ENCODE data around the gene RRAGC. TPM values are rescaled to one million over a fixed set of nuclear protein-coding genes. Genes with fewer than 3 reads are reported as not detected.

The RRAGC gene
- polyA plus RNA-seq, 2 of the 4 experiments (the other 2 are of a cell fraction): 10.9 to 18.0 TPM

DNA sequence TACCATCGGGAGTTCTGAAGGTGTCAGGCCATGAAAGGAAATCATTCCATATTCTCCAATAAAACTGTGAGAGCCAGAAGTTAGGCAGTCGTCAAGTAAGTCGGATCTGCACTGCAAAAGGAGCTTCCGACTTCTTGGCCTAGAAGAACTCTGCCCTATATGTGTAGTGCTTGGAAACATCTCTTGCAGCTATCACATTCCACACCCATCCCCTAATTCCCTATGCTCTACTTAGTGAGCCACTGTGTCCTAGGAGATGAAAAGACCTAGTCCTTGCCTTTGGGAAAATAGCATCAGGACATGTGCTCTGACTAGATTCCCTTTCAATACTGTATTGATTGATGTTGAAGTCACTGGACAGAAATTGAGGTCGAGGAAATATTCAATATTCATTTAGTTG is 30.0 kb upstream of the RRAGC start (continued):
- TF ChIP-seq HOXB5 (CRISPR knock-in tag; IDR thresholded peaks at IDR 0.05): no peak

DNA sequence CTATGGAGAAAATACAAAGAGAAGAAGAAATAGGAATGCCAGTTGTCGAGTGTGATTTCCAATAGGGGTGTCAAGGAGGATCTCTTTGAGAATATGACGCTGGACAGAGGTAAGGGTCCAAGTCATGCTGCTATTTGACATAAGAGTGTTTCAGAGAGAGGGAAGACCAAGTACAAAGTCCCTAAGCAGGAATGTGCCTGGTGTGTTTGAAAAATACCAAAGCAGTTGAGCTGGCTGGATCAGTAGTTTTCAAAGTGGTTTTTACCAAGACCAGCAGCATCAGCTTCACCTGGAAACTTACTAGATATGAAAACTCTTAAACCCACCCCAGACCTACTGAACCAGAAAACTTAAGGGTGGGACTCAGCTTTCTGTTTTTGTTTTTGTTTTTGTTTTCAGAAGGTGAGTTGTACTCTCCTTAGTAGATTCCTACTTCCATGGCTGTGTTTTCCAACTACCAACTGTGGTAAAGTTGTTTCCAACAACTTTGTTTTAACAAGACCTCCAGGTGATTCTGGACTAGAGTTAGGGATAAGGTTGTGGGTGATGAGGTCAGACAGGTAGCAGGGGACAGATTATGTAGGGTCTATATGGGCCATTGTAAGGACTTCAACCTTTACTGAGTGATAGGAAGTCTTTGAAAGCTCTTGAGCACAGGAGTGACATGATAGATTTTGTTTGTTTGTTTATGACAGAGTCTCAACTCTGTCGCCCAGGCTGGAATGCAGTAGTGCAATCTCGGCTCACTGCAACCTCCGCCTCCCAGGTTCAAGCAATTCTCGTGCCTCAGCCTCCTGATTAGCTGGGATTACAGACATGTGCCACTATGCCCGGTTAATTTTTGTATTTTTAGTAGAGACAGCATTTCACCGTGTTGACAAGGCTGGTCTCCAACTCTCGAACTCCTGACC is 29.1 kb upstream of the RRAGC start:
- ChIA-PET CTCF (interaction anchor here (1.6 kb wide), 1 partner anchor 10 kb away, joined by 3 read pairs; no protein-coding TSS in a partner anchor), POLR2A (no interaction called here)
- FAIRE-seq (no peak), ATAC-seq (no peak), DNase-seq (ENCODE audit: low read depth in 1 of 2, low spot score in 1 of 2) (no peak)
- no peaks in the 10 kb centered on the region for H3K4me1 ChIP-seq
- no peak overlapping the region for H3K4me2 ChIP-seq
- H3K4me3 ChIP-seq: no peak overlapping the region
- TF ChIP-seq HEYL (CRISPR knock-in tag; IDR thresholded peaks at IDR 0.05): no peak
- no peak for TF ChIP-seq JUNB (IDR thresholded peaks at IDR 0.05)
- TF ChIP-seq CHD2 (IDR thresholded peaks at IDR 0.05; ENCODE audit: low read length, partially characterized antibody): no peak
- TF ChIP-seq EP300 (IDR thresholded peaks at IDR 0.05): no peak
- TF ChIP-seq, protein P1, sequence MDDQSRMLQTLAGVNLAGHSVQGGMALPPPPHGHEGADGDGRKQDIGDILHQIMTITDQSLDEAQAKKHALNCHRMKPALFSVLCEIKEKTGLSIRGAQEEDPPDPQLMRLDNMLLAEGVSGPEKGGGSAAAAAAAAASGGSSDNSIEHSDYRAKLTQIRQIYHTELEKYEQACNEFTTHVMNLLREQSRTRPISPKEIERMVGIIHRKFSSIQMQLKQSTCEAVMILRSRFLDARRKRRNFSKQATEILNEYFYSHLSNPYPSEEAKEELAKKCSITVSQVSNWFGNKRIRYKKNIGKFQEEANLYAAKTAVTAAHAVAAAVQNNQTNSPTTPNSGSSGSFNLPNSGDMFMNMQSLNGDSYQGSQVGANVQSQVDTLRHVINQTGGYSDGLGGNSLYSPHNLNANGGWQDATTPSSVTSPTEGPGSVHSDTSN (IDR thresholded peaks at IDR 0.05): no peak
- TF ChIP-seq, protein P2, sequence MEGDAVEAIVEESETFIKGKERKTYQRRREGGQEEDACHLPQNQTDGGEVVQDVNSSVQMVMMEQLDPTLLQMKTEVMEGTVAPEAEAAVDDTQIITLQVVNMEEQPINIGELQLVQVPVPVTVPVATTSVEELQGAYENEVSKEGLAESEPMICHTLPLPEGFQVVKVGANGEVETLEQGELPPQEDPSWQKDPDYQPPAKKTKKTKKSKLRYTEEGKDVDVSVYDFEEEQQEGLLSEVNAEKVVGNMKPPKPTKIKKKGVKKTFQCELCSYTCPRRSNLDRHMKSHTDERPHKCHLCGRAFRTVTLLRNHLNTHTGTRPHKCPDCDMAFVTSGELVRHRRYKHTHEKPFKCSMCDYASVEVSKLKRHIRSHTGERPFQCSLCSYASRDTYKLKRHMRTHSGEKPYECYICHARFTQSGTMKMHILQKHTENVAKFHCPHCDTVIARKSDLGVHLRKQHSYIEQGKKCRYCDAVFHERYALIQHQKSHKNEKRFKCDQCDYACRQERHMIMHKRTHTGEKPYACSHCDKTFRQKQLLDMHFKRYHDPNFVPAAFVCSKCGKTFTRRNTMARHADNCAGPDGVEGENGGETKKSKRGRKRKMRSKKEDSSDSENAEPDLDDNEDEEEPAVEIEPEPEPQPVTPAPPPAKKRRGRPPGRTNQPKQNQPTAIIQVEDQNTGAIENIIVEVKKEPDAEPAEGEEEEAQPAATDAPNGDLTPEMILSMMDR (IDR thresholded peaks at IDR 0.05): no peak
- TF ChIP-seq MAX (IDR thresholded peaks at IDR 0.05): no peak
- TF ChIP-seq, protein P3, sequence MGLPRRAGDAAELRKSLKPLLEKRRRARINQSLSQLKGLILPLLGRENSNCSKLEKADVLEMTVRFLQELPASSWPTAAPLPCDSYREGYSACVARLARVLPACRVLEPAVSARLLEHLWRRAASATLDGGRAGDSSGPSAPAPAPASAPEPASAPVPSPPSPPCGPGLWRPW (IDR thresholded peaks at IDR 0.05): no peak
- TF ChIP-seq EHF (CRISPR knock-in tag; IDR thresholded peaks at IDR 0.05): no peak
- TF ChIP-seq USF2 (IDR thresholded peaks at IDR 0.05): no peak
- TF ChIP-seq NPAS2 (CRISPR knock-in tag; IDR thresholded peaks at IDR 0.05; ENCODE audit: borderline replicate concordance): no peak
- no peak for TF ChIP-seq RNF2 (IDR thresholded peaks at IDR 0.05; ENCODE audit: borderline replicate concordance, low read depth)
- WGBS (ENCODE audit: missing lambda C conversion rate): 73% methylated on average over 9 of the region's 9 CpGs
- H3K9me3 ChIP-seq: no peaks in the 10 kb centered on the region
- no peak overlapping the region for H3K27ac ChIP-seq

DNA sequence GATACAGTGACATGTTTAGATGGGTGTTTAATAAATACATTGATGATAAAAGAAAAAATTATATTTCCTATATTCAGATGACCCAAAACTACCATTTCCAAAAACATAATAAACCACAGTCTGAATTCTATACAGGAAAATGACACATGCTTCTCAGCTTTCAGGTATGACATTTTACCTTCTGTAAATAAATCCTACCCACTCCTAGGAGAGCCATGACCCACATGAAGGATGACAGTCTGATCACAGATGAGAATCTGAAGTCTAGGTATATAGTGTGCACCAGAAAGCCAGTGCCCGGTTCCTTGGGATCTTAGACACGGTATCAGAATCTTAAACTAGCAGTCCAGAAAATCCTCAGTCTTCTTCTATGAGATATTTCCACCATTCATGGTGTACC is 25.5 kb upstream of the RRAGC start:
- DNase-seq (ENCODE audit: low read depth in 1 of 2, low spot score in 1 of 2) (no peak), FAIRE-seq (no peak), ATAC-seq (no peak)
- CTCF ChIA-PET: no interaction called here
- Histone ChIP-seq H3K4me1 (no peaks in the 10 kb centered on the region), H3K4me3 (no peak overlapping the region), H3K9me3 (no peaks in the 10 kb centered on the region), H3K27ac (no peak overlapping the region), H3K4me2 (no peak overlapping the region)
- POLR2A ChIA-PET: no interaction called here
- TF ChIP-seq MAX (IDR thresholded peaks at IDR 0.05) (no peak), E2F6 (IDR thresholded peaks at IDR 0.05; ENCODE audit: borderline replicate concordance, low read depth) (no peak), MAFK (IDR thresholded peaks at IDR 0.05; ENCODE audit: partially characterized antibody) (no peak), CHD2 (IDR thresholded peaks at IDR 0.05; ENCODE audit: low read length, partially characterized antibody) (no peak)
- TF ChIP-seq, protein P1 (IDR thresholded peaks at IDR 0.05): no peak
- WGBS (ENCODE audit: missing lambda C conversion rate): 74% methylated on average over 2 of the region's 2 CpGs

All from A549 (cell line).